Stomach (tissue), 4 donors: ENCODE data around the gene HLA-F.

ENCODE experiments used
- EP300 ChIP-seq: sonication (generic); formaldehyde crosslinking; IDR thresholded peaks from one replicate; pipeline ENCODE4 v1.6.1; 2017; ENCODE audit warnings: antibody characterized with exemption
- POLR2A ChIP-seq, 4 donors: fragments of 450-650 bp; IDR thresholded peaks; one replicate each; pipeline ENCODE4 v1.6.1; 2016; ENCODE audit warnings: antibody characterized with exemption in 4 of 4, control low read depth in 2 of 4, mild to moderate bottlenecking in 1 of 4, moderate library complexity in 1 of 4
- POLR2AphosphoS5 ChIP-seq, 3 donors: sonication (generic); formaldehyde crosslinking; IDR thresholded peaks; one replicate each; pipeline ENCODE4 v1.6.1; 2016; ENCODE audit warnings: antibody characterized with exemption in 3 of 3
- TF ChIP-seq, protein P1 (sequence below), 7 experiments: fragments of 450-650 bp in 4 of 7; fragments of 200-600 bp in 3 of 7; sonication (generic) in 3 of 7; IDR thresholded peaks; one replicate each; pipeline ENCODE4 v1.5.1; 2016 to 2019; ENCODE audit warnings: antibody characterized with exemption in 7 of 7, control low read depth in 2 of 7, mild to moderate bottlenecking in 1 of 7

GRCh38 chr6:29749668-29750067, 26.4 kb downstream of the HLA-F start:
- no peak for TF ChIP-seq POLR2A (IDR thresholded peaks at IDR 0.05)
- TF ChIP-seq, protein P1, sequence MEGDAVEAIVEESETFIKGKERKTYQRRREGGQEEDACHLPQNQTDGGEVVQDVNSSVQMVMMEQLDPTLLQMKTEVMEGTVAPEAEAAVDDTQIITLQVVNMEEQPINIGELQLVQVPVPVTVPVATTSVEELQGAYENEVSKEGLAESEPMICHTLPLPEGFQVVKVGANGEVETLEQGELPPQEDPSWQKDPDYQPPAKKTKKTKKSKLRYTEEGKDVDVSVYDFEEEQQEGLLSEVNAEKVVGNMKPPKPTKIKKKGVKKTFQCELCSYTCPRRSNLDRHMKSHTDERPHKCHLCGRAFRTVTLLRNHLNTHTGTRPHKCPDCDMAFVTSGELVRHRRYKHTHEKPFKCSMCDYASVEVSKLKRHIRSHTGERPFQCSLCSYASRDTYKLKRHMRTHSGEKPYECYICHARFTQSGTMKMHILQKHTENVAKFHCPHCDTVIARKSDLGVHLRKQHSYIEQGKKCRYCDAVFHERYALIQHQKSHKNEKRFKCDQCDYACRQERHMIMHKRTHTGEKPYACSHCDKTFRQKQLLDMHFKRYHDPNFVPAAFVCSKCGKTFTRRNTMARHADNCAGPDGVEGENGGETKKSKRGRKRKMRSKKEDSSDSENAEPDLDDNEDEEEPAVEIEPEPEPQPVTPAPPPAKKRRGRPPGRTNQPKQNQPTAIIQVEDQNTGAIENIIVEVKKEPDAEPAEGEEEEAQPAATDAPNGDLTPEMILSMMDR (IDR thresholded peaks at IDR 0.05) = no peak
- TF ChIP-seq POLR2AphosphoS5 (IDR thresholded peaks at IDR 0.05) = no peak
- no peak for TF ChIP-seq EP300
